HG02759 (cell line): ENCODE measurements around the gene OAS1.
A peak's percentile ranks its signal among the peaks of the same experiment; 100 is the strongest.

ENCODE experiments used
- ATAC-seq: cut with Tn5 transposase; IDR thresholded peaks from one replicate; pipeline ENCODE4 v1.9.1; 2021; ENCODE audit warnings: mild to moderate bottlenecking, moderate library complexity; ENCODE audit not compliant: unreplicated experiment

The OAS1 gene

GRCh38 chr12:112906712-112907414, at the start of gene OAS1:
OAS1 (plus strand) TSS chr12:112906962; CDS start chr12:112907040, 78 bp downstream.
- ATAC-seq = peak; percentile 77

GRCh38 chr12:112859291-112859690, 47.5 kb upstream of the OAS1 start:
- no peak for ATAC-seq

GRCh38 chr12:112860181-112860580, 46.6 kb upstream of the OAS1 start:
- no peak for ATAC-seq

GRCh38 chr12:112861284-112861683, 45.5 kb upstream of the OAS1 start:
- ATAC-seq = no peak

- no peak for ATAC-seq
These were observed 44.0 kb upstream of the OAS1 start for GRCh38 chr12:112862636-112863290.

DNA sequence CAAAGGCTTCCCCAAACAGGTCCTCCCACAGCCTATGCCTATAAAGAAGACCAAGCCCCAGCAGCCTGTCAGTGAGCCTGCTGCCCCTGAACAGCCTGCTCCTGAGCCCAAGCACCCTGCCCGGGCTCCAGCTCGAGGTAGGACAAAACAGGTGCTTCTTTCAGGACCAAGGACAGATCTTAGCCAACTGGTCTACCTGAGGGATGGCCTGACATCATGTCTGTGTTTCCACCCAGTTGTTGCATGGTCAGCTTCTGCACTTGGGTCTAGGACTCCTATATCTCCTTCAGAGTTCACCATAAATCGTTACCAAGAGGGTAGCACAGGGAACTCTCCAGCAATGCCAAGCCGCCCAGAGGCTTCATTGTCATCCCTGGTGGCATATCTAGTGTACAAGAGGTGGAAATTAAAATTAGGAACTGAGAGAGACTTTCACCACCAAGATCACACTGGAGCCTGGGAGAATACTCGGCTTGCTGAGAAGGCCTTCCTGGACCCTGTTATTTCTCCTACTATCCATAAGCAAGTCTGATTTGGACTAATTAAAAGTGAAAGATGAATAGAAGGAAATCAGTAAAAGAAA, 38.2 kb upstream of the OAS1 start:
- ATAC-seq = no peak

DNA sequence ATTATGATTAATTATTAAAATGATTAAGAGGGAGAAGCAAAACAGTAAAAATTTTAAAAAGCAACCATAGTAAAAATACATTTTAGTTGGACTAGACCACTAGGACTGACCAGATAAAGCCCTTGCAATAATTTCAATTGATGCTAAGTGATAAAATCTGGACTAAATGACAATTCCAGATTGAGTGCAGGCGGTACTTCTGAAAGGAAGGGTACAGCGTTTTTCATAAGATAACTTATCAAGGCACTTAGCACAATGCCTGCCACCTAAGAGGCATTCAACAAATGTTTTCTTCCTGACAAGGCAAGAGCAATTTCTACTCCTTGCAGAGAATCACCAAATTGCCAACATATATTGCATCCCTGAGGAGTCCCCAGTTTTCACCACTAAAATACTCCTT, 37.7 kb upstream of the OAS1 start:
- no peak for ATAC-seq

GRCh38 chr12:112869778-112870177, 37.0 kb upstream of the OAS1 start:
- no peak for ATAC-seq

DNA sequence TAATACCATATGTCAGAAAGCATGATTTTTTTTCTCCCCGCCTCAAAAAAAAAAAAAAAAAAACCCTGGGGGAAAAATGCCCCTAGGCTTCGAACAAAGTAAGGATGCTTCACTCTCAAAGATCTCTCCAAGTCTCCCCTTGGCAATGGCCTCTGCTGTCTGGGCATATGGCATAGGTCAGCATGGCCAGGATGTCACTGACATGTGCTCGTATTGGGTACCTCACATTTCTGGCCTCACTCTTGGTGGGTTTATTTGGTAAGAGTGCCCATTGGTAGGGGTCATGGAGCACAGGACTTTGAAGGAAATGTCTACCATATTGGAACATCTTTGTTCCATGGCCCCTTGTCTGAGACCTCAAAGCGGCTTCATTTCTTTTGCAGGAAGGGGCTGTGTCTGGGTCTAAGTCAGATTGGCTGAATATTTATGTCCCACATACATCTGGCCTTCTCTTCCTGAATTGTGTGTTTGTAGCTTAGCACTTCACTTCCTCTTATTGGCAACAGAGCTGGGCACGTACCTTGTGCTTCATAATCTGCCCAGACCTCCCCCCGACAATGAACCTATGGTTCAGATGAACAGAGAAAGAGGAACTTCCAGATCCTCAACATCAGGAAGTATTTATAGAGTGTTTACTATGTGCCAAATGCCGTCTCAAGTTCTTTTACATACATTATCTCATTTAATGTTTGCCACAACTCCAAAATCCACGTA, 36.3 kb upstream of the OAS1 start:
- no peak for ATAC-seq

- no peak for ATAC-seq
These were observed 31.2 kb upstream of the OAS1 start for GRCh38 chr12:112875608-112876007.

GRCh38 chr12:112876506-112876905, 30.3 kb upstream of the OAS1 start:
- no peak for ATAC-seq

- ATAC-seq = no peak
These were observed 29.8 kb upstream of the OAS1 start for GRCh38 chr12:112877006-112877405.

GRCh38 chr12:112878488-112878887, 28.3 kb upstream of the OAS1 start:
- no peak for ATAC-seq

GRCh38 chr12:112879191-112879705, 27.5 kb upstream of the OAS1 start:
- no peak for ATAC-seq

DNA sequence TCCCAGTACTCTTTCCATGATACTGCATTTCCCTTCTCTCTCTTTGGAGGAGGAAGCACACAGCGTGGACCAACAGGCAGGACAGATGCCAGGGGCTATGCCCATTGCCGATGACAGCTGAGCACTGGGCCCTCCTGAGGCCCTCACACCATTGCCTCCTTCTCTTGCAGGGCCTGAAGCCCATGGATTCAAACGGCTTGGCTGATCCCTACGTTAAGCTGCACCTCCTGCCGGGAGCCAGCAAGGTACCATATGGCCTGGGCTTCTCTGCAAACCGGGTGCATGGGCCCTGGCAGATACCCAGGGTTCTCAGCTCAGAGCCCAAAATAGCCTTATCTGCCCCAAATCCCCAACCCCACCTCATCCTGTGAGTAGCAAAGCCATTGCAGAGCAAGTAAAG, 25.2 kb upstream of the OAS1 start:
- no peak for ATAC-seq

DNA sequence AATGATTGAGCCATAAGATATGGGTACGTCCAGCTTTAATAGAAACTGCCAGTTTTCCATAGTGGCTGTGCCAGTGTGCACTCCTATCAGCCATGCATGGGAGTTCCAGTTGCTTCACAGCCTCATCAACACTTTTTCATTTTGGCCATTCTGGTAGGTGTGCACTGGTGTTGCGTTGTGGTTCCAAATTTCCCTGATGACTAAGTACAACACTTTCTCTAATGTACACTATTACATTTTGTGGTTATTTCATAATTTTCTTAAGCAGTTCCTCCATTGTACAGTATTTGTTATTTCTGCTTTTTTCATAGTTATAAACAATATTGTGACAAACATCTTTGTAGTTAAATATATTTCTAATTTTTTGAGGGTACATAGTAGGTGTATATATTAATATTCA, 21.5 kb upstream of the OAS1 start:
- no peak for ATAC-seq

DNA sequence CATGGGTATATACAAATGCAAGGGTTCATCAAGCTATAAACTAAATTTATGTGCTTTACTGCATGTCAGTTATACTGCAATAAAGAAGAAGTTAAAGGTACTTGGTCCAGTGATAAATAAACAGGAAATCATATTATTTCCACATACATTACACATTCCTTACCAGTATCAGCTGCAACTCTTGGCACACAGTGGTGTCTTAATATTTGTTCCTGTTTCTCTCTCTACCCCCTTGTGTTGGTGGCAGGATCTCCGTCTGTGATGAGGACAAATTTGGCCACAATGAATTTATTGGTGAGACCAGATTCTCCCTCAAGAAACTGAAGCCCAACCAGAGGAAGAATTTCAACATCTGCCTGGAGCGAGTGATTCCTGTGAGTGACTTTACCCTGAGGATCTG, 19.2 kb upstream of the OAS1 start:
- ATAC-seq = no peak

- ATAC-seq = no peak
These were observed 15.4 kb upstream of the OAS1 start for GRCh38 chr12:112891093-112892024.

DNA sequence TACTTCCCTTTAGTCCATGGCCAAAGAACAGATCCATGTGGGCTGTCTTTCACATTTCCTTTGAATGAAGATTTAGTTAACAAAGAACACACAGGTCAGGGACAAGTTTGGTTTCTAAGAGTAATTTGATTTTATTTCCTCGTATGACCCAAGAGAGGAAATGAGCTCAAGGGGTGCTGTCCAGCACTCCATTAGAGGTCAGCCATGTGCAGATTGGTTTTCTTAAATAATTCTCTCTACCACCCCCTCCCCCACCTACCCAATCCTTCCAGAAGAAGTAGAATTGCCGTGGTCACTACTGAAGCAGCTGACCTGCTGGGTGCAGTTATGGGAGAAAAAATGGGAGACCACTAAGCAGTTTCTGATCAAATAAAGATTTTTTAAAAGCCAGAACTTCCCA, 13.9 kb upstream of the OAS1 start:
- ATAC-seq = no peak

GRCh38 chr12:112894128-112894527, 12.6 kb upstream of the OAS1 start:
- no peak for ATAC-seq
